ENCODE data around the gene FBRSL1.

- TF ChIP-seq CTCF (IDR thresholded peaks at IDR 0.05) (no peak), POLR2AphosphoS5 (IDR thresholded peaks at IDR 0.05) (no peak)
Observed at GRCh38 chr12:132481345-132481744, 8.6 kb upstream of the FBRSL1 start.

Measured in transverse colon (tissue), 4 donors.